GM03348 (cell line): Measurements from ENCODE around the gene TRIM56.
A peak's percentile ranks its signal among the peaks of the same experiment; 100 is the strongest.
"Not testable (repeated sequence)": the region's sequence is repeated elsewhere in the genome, so short reads cannot be mapped to it uniquely, and the experiment has no call there.

Source experiments
- DNase-seq: peaks from one replicate; pipeline ENCODE4 v3.0.0; 2012; ENCODE audit warnings: low spot score

Gene TRIM56

GRCh38 chr7:101089876-101090275 is 4.6 kb downstream of the TRIM56 start:
- no peak for DNase-seq

- DNase-seq: not testable (repeated sequence)
Measured at GRCh38 chr7:101092266-101092905, 7.1 kb downstream of the TRIM56 start.

GRCh38 chr7:101093906-101094305 is 8.6 kb downstream of the TRIM56 start:
- peak; percentile 84 for DNase-seq

- DNase-seq: peak; percentile 22
Measured at GRCh38 chr7:101094376-101094775, 9.1 kb downstream of the TRIM56 start.

GRCh38 chr7:101094791-101095375 is 9.6 kb downstream of the TRIM56 start:
- peak; percentile 75 for DNase-seq

GRCh38 chr7:101096331-101096956 is 11.2 kb downstream of the TRIM56 start:
- no peak for DNase-seq

- DNase-seq: no peak
Measured at GRCh38 chr7:101096957-101097347, 11.7 kb downstream of the TRIM56 start.

GRCh38 chr7:101097561-101097960 is 12.3 kb downstream of the TRIM56 start:
- DNase-seq: no peak

- DNase-seq: peak; percentile 96
Measured at GRCh38 chr7:101099969-101100781, 14.9 kb downstream of the TRIM56 start.

- no peak for DNase-seq
Measured at GRCh38 chr7:101100858-101101847, 15.9 kb downstream of the TRIM56 start.

- no peak for DNase-seq
Measured at GRCh38 chr7:101102026-101102425, 16.7 kb downstream of the TRIM56 start.

- DNase-seq: not testable (repeated sequence)
Measured at GRCh38 chr7:101103701-101104100, 18.4 kb downstream of the TRIM56 start.

GRCh38 chr7:101104193-101104713 is 19.0 kb downstream of the TRIM56 start:
- no peak for DNase-seq

- DNase-seq: no peak
Measured at GRCh38 chr7:101104799-101105198, 19.5 kb downstream of the TRIM56 start.

GRCh38 chr7:101105248-101105647 is 20.0 kb downstream of the TRIM56 start:
- not testable (repeated sequence) for DNase-seq

GRCh38 chr7:101106386-101106785 is 21.1 kb downstream of the TRIM56 start:
- DNase-seq: no peak

- DNase-seq: no peak
Measured at GRCh38 chr7:101108330-101108857, 23.1 kb downstream of the TRIM56 start.

- DNase-seq: no peak
Measured at GRCh38 chr7:101108961-101109360, 23.7 kb downstream of the TRIM56 start.

- no peak for DNase-seq
Measured at GRCh38 chr7:101109368-101109767, 24.1 kb downstream of the TRIM56 start.

GRCh38 chr7:101111261-101111660 is 26.0 kb downstream of the TRIM56 start:
- DNase-seq: no peak

- no peak for DNase-seq
Measured at GRCh38 chr7:101112233-101112632, 27.0 kb downstream of the TRIM56 start.
